Gastrocnemius medialis (tissue), 4 donors: ENCODE data around the gene CMTM3.

Source experiments
- CTCF ChIP-seq, 5 experiments: fragments of 450-650 bp in 3 of 5; fragments of 200-600 bp in 2 of 5; sonication (generic) in 2 of 5; IDR thresholded peaks in 4 of 5; conservative IDR thresholded peaks in 1 of 5; 1 replicate in 4 of 5; 2 replicates in 1 of 5; pipeline ENCODE4 v1.5.1; 2016 to 2019; ENCODE audit warnings: antibody characterized with exemption in 5 of 5, mild to moderate bottlenecking in 3 of 5, moderate library complexity in 3 of 5
- POLR2A ChIP-seq, 2 donors: fragments of 450-650 bp; IDR thresholded peaks; one replicate each; pipeline ENCODE4 v1.6.1; 2017; ENCODE audit warnings: antibody characterized with exemption in 2 of 2, mild to moderate bottlenecking in 2 of 2, moderate library complexity in 2 of 2

GRCh38 chr16:66635406-66635805, 30.9 kb downstream of the CMTM3 start:
- no peak for TF ChIP-seq CTCF (IDR thresholded peaks at IDR 0.05 in 4 of 5, conservative IDR thresholded peaks at IDR 0.05 in 1 of 5)
- no peak for TF ChIP-seq POLR2A (IDR thresholded peaks at IDR 0.05)
